WERI-Rb-1 (cell line): ENCODE results near the gene DNAI2.

ENCODE experiments used
- DNase-seq: peaks from one replicate; pipeline ENCODE4 v3.0.0-alpha.2; 2020
- H3K27ac ChIP-seq: fragments of 250-450 bp; sonication (Bioruptor Pico); 2 replicates; pipeline ENCODE4 v1.5.1; 2020; ENCODE audit warnings: mild to moderate bottlenecking, moderate library complexity
- H3K27me3 ChIP-seq: fragments of 250-450 bp; sonication (Bioruptor Pico); 2 replicates; pipeline ENCODE4 v1.5.1; 2021; ENCODE audit warnings: mild to moderate bottlenecking, low read depth, moderate library complexity; ENCODE audit not compliant: insufficient read depth, severe bottlenecking
- H3K36me3 ChIP-seq: fragments of 250-450 bp; sonication (Bioruptor Pico); 2 replicates; pipeline ENCODE4 v1.5.1; 2020; ENCODE audit warnings: mild to moderate bottlenecking, moderate library complexity
- H3K4me3 ChIP-seq: 2 replicates; pipeline ENCODE4 v1.5.1; 2011; ENCODE audit warnings: low read depth, mild to moderate bottlenecking, control low read depth, low read length
- H3K9me3 ChIP-seq: fragments of 250-450 bp; sonication (Bioruptor Pico); 2 replicates; pipeline ENCODE4 v1.5.1; 2021; ENCODE audit warnings: mild to moderate bottlenecking, moderate library complexity; ENCODE audit not compliant: severe bottlenecking
- TF ChIP-seq, protein P1 (sequence below): IDR thresholded peaks from 2 replicates; pipeline ENCODE4 v1.5.1; 2011; ENCODE audit warnings: low read depth, mild to moderate bottlenecking, control low read depth, inconsistent platforms, low read length

Gene DNAI2, protein sequence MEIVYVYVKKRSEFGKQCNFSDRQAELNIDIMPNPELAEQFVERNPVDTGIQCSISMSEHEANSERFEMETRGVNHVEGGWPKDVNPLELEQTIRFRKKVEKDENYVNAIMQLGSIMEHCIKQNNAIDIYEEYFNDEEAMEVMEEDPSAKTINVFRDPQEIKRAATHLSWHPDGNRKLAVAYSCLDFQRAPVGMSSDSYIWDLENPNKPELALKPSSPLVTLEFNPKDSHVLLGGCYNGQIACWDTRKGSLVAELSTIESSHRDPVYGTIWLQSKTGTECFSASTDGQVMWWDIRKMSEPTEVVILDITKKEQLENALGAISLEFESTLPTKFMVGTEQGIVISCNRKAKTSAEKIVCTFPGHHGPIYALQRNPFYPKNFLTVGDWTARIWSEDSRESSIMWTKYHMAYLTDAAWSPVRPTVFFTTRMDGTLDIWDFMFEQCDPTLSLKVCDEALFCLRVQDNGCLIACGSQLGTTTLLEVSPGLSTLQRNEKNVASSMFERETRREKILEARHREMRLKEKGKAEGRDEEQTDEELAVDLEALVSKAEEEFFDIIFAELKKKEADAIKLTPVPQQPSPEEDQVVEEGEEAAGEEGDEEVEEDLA

GRCh38 chr17:74274060-74274708, at the start of gene DNAI2:
Gene DNAI2, plus strand, starts transcription at chr17:74274234. Its CDS starts 7,584 bp downstream, at chr17:74281818.
- Histone ChIP-seq H3K9me3 (no peaks in the 10 kb centered on the region), H3K36me3 (no peaks in the 10 kb centered on the region), H3K27ac (no peak within 1 kb of the TSS), H3K4me3 (no peak within 1 kb of the TSS), H3K27me3 (no peaks in the 10 kb centered on the region)
- TF ChIP-seq, protein P1, sequence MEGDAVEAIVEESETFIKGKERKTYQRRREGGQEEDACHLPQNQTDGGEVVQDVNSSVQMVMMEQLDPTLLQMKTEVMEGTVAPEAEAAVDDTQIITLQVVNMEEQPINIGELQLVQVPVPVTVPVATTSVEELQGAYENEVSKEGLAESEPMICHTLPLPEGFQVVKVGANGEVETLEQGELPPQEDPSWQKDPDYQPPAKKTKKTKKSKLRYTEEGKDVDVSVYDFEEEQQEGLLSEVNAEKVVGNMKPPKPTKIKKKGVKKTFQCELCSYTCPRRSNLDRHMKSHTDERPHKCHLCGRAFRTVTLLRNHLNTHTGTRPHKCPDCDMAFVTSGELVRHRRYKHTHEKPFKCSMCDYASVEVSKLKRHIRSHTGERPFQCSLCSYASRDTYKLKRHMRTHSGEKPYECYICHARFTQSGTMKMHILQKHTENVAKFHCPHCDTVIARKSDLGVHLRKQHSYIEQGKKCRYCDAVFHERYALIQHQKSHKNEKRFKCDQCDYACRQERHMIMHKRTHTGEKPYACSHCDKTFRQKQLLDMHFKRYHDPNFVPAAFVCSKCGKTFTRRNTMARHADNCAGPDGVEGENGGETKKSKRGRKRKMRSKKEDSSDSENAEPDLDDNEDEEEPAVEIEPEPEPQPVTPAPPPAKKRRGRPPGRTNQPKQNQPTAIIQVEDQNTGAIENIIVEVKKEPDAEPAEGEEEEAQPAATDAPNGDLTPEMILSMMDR: no peak
- no peak for DNase-seq

GRCh38 chr17:74224959-74225725, 48.9 kb upstream of the DNAI2 start:
- Histone ChIP-seq H3K27ac (no peak overlapping the region), H3K36me3 (peaks cover 58% of the 10 kb centered on the region), H3K9me3 (no peaks in the 10 kb centered on the region), H3K4me3 (no peak overlapping the region), H3K27me3 (no peaks in the 10 kb centered on the region)
- DNase-seq: no peak
- TF ChIP-seq, protein P1: no peak

GRCh38 chr17:74226252-74226651, 47.8 kb upstream of the DNAI2 start:
- no peak overlapping the region for H3K27ac ChIP-seq
- no peak overlapping the region for H3K4me3 ChIP-seq
- no peak for DNase-seq
- H3K9me3 ChIP-seq: no peaks in the 10 kb centered on the region
- H3K36me3 ChIP-seq: peaks cover 69% of the 10 kb centered on the region
- TF ChIP-seq, protein P1: no peak
- no peaks in the 10 kb centered on the region for H3K27me3 ChIP-seq

DNA sequence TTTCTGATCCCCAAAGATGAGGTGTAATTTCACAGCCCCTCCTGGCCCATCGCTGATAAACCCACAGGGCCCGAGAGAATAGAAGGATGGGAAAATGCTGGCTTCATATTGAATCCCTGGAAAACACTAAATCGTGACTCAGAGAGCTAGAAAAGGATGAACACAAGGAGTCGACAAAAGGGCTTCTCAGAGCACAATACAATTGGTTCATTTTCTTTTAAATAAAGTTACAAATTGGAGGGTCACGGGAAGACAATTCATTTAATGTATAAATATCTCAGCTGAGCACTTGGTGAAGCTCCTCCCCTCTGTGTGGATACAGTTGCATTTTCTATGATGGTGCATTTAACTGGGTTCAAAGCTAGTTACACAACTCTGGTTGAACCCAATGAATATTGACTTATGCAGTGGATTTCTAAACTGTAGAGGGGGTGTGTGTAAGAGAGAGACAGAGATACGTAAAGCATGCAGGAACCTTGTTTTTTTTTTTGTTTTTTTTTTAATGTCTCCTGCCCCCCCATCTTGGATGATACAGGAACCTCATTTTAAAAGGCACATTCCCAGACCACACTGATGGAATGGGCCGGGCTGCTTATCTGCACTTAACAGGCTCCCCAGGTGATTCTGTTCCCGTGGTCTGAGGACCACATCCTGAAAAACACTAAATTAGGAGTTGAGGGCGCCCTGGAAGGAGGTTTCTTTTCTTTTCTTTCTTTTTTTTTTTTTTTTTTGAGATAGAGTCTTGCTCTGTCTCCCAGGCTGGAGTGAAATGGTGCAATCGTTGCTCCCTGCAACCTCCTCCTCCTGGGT, 46.6 kb upstream of the DNAI2 start:
- DNase-seq: no peak
- no peaks in the 10 kb centered on the region for H3K27me3 ChIP-seq
- no peak overlapping the region for H3K4me3 ChIP-seq
- peaks cover 74% of the 10 kb centered on the region for H3K36me3 ChIP-seq
- H3K9me3 ChIP-seq: no peaks in the 10 kb centered on the region
- H3K27ac ChIP-seq: no peak overlapping the region
- TF ChIP-seq, protein P1: no peak
